OCI-LY3 (cell line): ENCODE results near the gene SLC38A1.
"Not testable (repeated sequence)": the region's sequence is repeated elsewhere in the genome, so short reads cannot be mapped to it uniquely, and the experiment has no call there.

ENCODE experiments used
- H2AFZ ChIP-seq: fragments of 200-600, 300-600 bp; shearing (Covaris generic); 2 replicates; pipeline ENCODE4 v1.6.0; 2014; ENCODE audit warnings: antibody characterized with exemption, low read depth, low read length
- H3K27ac ChIP-seq: fragments of 200-600, 300-600 bp; sonication (generic); 2 replicates; pipeline ENCODE4 v1.5.1; 2014; ENCODE audit warnings: mild to moderate bottlenecking, low read length, moderate library complexity, mixed read lengths
- H3K27me3 ChIP-seq: fragments of 200-600, 300-600 bp; sonication (generic); 2 replicates; pipeline ENCODE4 v1.6.1; 2014; ENCODE audit warnings: low read depth, low read length, mixed read lengths
- H3K36me3 ChIP-seq: fragments of 200-600, 300-600 bp; sonication (generic); replicated peaks from 2 replicates; pipeline ENCODE3; 2014; ENCODE audit warnings: low read depth, low read length, mixed read lengths
- H3K4me1 ChIP-seq: fragments of 300-600, 200-600 bp; sonication (generic); 2 replicates; pipeline ENCODE4 v1.6.1; 2014; ENCODE audit warnings: low read length, mixed read lengths
- H3K4me2 ChIP-seq: fragments of 200-600, 300-600 bp; sonication (generic); 2 replicates; pipeline ENCODE4 v1.6.1; 2014; ENCODE audit warnings: low read length, mixed read lengths
- H3K4me3 ChIP-seq: fragments of 300-600, 200-600 bp; sonication (generic); 2 replicates; pipeline ENCODE4 v1.5.1; 2014; ENCODE audit warnings: antibody characterized with exemption, mild to moderate bottlenecking, low read length, moderate library complexity
- H3K79me2 ChIP-seq: fragments of 300-600, 200-600 bp; shearing (Covaris generic); 2 replicates; pipeline ENCODE4 v1.6.1; 2014; ENCODE audit warnings: mild to moderate bottlenecking, low read length, mixed read lengths
- H3K9ac ChIP-seq: fragments of 300-600, 200-600 bp; shearing (Covaris generic); 2 replicates; pipeline ENCODE4 v1.6.0; 2014; ENCODE audit warnings: mild to moderate bottlenecking, low read length, moderate library complexity
- H3K9me3 ChIP-seq: fragments of 200-600, 300-600 bp; shearing (Covaris generic); 2 replicates; pipeline ENCODE4 v1.6.1; 2014; ENCODE audit warnings: low read length, mixed read lengths; ENCODE audit not compliant: insufficient read depth
- H4K20me1 ChIP-seq: fragments of 200-600, 300-600 bp; sonication (generic); 2 replicates; pipeline ENCODE4 v1.6.1; 2016; ENCODE audit warnings: low read length, mixed read lengths; ENCODE audit not compliant: insufficient read depth
- CTCF ChIP-seq: fragments of 200-600, 300-600 bp; sonication (generic); IDR thresholded peaks from 2 replicates; pipeline ENCODE4 v1.5.1; 2014; ENCODE audit warnings: antibody characterized with exemption, low read length, low read depth
- EZH2phosphoT487 ChIP-seq: fragments of 200-600 bp; shearing (Covaris generic); IDR thresholded peaks from 2 replicates; pipeline ENCODE4 v1.6.1; 2018; ENCODE audit warnings: antibody characterized with exemption, mixed run types, low read depth

Gene SLC38A1

GRCh38 chr12:46198913-46199312 lies 69.9 kb downstream of the SLC38A1 start:
- TF ChIP-seq EZH2phosphoT487 (no peak), CTCF (no peak)
- Histone ChIP-seq H3K9ac (no peak overlapping the region), H3K4me2 (no peak overlapping the region), H3K4me3 (no peak overlapping the region), H2AFZ (no peak overlapping the region), H4K20me1 (no peaks in the 10 kb centered on the region), H3K9me3 (no peaks in the 10 kb centered on the region), H3K79me2 (no peaks in the 10 kb centered on the region), H3K27me3 (no peaks in the 10 kb centered on the region), H3K36me3 (peaks cover 70% of the 10 kb centered on the region), H3K27ac (no peak overlapping the region), H3K4me1 (no peaks in the 10 kb centered on the region)

- TF ChIP-seq EZH2phosphoT487 (no peak), CTCF (no peak)
- Histone ChIP-seq H3K9ac (no peak overlapping the region), H3K4me3 (no peak overlapping the region), H2AFZ (no peak overlapping the region), H3K4me1 (no peaks in the 10 kb centered on the region), H3K9me3 (no peaks in the 10 kb centered on the region), H4K20me1 (no peaks in the 10 kb centered on the region), H3K4me2 (no peak overlapping the region), H3K79me2 (no peaks in the 10 kb centered on the region), H3K27me3 (no peaks in the 10 kb centered on the region), H3K36me3 (peaks cover 59% of the 10 kb centered on the region), H3K27ac (no peak overlapping the region)
Measured at GRCh38 chr12:46197883-46198282, 71.0 kb downstream of the SLC38A1 start.

- H4K20me1 ChIP-seq, H2AFZ ChIP-seq, H3K9me3 ChIP-seq, H3K4me1 ChIP-seq, H3K27me3 ChIP-seq, H3K4me3 ChIP-seq, H3K79me2 ChIP-seq, H3K27ac ChIP-seq, H3K4me2 ChIP-seq, H3K9ac ChIP-seq: not testable (repeated sequence)
- peaks cover 25% of the 10 kb centered on the region for H3K36me3 ChIP-seq
Measured at GRCh38 chr12:46190533-46190932, 78.3 kb downstream of the SLC38A1 start.

- no peak overlapping the region for H3K27ac ChIP-seq
- H3K4me3 ChIP-seq: no peak overlapping the region
- no peaks in the 10 kb centered on the region for H3K79me2 ChIP-seq
- no peak overlapping the region for H3K9ac ChIP-seq
- no peak overlapping the region for H2AFZ ChIP-seq
- H4K20me1 ChIP-seq: 0 out of 2 replicates have a peak, but pooled peaks cover 4% of the 10 kb centered on the region
- H3K4me2 ChIP-seq: no peak overlapping the region
- peaks cover 24% of the 10 kb centered on the region for H3K36me3 ChIP-seq
- no peaks in the 10 kb centered on the region for H3K9me3 ChIP-seq
- TF ChIP-seq EZH2phosphoT487 (no peak), CTCF (no peak)
- peaks cover 9% of the 10 kb centered on the region for H3K4me1 ChIP-seq
- H3K27me3 ChIP-seq: no peaks in the 10 kb centered on the region
Measured at GRCh38 chr12:46188170-46188569, 80.7 kb downstream of the SLC38A1 start.

- no peaks in the 10 kb centered on the region for H3K79me2 ChIP-seq
- TF ChIP-seq EZH2phosphoT487 (no peak), CTCF (no peak)
- no peak overlapping the region for H3K27ac ChIP-seq
- H3K4me1 ChIP-seq: peaks cover 9% of the 10 kb centered on the region
- no peak overlapping the region for H3K4me2 ChIP-seq
- H4K20me1 ChIP-seq: 0 out of 2 replicates have a peak, but pooled peaks cover 4% of the 10 kb centered on the region
- no peak overlapping the region for H3K4me3 ChIP-seq
- H3K36me3 ChIP-seq: peaks cover 28% of the 10 kb centered on the region
- H2AFZ ChIP-seq: no peak overlapping the region
- no peaks in the 10 kb centered on the region for H3K9me3 ChIP-seq
- no peak overlapping the region for H3K9ac ChIP-seq
- no peaks in the 10 kb centered on the region for H3K27me3 ChIP-seq
Measured at GRCh38 chr12:46187023-46187422, 81.8 kb downstream of the SLC38A1 start.
